ENCODE measurements around the gene NODAL.

NODAL gene

DNA sequence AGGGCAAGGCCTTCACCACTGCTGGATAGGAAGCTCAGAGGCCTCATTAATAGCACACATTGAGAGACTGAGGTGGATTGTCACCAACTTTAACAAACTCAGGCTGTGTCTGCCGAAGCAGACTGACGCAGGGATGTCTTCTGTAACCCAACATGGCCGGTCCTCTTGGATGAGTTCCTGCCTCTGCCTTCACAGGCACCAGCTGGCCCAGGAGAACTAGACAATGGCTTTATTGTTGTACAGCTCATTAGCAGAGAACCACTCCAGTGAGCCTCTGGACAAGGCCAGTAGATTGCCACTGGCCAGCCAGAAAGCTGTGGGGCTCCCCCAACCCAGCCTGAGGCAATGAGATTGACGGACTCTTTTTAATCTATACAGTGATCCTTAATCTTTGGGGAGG is 9.4 kb downstream of the NODAL start:
- TF ChIP-seq ZBTB7A (IDR thresholded peaks at IDR 0.05; ENCODE audit: low read depth) (no peak), FOXM1 (IDR thresholded peaks at IDR 0.05; ENCODE audit: borderline replicate concordance, low read depth) (no peak), CREB1 (IDR thresholded peaks at IDR 0.05; ENCODE audit: low read depth) (no peak), EP300 (IDR thresholded peaks at IDR 0.05; ENCODE audit: borderline replicate concordance) (no peak), TAF1 (IDR thresholded peaks at IDR 0.05; ENCODE audit: low read depth) (no peak), TEAD4 (IDR thresholded peaks at IDR 0.05) (no peak), TCF12 (IDR thresholded peaks at IDR 0.05; ENCODE audit: low read depth) (no peak), RAD21 (IDR thresholded peaks at IDR 0.05; ENCODE audit: low read depth) (no peak), EGR1 (IDR thresholded peaks at IDR 0.05) (no peak), YY1 (IDR thresholded peaks at IDR 0.05; ENCODE audit: low read depth) (no peak), NFIC (IDR thresholded peaks at IDR 0.05) (no peak), CEBPB (IDR thresholded peaks at IDR 0.05) (no peak)
- TF ChIP-seq, protein P1, sequence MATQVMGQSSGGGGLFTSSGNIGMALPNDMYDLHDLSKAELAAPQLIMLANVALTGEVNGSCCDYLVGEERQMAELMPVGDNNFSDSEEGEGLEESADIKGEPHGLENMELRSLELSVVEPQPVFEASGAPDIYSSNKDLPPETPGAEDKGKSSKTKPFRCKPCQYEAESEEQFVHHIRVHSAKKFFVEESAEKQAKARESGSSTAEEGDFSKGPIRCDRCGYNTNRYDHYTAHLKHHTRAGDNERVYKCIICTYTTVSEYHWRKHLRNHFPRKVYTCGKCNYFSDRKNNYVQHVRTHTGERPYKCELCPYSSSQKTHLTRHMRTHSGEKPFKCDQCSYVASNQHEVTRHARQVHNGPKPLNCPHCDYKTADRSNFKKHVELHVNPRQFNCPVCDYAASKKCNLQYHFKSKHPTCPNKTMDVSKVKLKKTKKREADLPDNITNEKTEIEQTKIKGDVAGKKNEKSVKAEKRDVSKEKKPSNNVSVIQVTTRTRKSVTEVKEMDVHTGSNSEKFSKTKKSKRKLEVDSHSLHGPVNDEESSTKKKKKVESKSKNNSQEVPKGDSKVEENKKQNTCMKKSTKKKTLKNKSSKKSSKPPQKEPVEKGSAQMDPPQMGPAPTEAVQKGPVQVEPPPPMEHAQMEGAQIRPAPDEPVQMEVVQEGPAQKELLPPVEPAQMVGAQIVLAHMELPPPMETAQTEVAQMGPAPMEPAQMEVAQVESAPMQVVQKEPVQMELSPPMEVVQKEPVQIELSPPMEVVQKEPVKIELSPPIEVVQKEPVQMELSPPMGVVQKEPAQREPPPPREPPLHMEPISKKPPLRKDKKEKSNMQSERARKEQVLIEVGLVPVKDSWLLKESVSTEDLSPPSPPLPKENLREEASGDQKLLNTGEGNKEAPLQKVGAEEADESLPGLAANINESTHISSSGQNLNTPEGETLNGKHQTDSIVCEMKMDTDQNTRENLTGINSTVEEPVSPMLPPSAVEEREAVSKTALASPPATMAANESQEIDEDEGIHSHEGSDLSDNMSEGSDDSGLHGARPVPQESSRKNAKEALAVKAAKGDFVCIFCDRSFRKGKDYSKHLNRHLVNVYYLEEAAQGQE (IDR thresholded peaks at IDR 0.05; ENCODE audit: low read depth), result no peak
- TF ChIP-seq, protein P2, sequence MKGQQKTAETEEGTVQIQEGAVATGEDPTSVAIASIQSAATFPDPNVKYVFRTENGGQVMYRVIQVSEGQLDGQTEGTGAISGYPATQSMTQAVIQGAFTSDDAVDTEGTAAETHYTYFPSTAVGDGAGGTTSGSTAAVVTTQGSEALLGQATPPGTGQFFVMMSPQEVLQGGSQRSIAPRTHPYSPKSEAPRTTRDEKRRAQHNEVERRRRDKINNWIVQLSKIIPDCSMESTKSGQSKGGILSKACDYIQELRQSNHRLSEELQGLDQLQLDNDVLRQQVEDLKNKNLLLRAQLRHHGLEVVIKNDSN (IDR thresholded peaks at IDR 0.05), result no peak
- TF ChIP-seq, protein P3, sequence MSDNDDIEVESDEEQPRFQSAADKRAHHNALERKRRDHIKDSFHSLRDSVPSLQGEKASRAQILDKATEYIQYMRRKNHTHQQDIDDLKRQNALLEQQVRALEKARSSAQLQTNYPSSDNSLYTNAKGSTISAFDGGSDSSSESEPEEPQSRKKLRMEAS (IDR thresholded peaks at IDR 0.05), result no peak

DNA sequence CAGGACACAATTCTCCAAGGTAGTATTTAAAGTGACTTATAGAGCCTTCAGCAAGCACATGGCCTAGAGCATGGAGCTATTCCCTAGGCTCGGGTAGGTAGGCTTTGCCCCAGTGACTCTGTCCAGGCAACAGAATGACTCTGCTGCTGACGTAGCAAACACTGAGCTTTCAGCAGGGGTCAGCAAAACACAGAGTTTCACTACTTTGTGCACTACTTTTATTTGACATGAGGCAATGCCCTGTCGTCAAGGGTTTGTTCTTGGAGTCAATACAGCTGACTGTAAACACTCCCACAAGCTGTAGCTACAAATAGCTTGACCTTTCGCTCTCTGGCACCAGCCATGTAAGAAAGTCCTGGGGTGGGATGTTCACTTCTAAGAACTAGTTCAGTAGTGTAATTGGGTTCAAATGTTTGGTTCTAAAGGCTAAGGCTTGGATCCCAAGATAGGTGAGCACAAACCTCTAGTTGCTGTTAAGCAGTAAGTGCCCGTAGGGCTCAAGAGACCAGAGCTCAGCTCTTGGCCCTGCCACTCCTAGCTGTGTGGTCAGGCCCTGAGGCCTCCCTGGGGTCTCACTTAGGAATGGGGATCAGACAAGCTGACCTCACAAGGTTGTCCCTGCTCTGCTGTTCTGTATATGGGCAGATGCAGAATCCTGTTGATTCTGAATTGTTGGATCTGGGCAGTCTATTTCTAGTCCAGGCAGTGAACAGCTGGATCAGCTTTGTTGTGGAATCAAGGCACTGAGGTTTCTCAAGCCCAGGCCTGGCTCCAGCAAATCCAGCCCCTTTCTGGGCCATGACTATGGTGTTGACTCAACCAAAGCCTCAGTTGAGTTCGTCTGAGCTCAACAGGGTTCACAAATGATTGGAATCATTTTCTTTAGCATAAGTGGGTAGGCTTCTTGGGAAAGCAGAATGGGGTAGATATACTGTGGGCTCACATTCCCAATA is 10.7 kb downstream of the NODAL start:
- TF ChIP-seq NFIC (IDR thresholded peaks at IDR 0.05) (no peak), TCF12 (IDR thresholded peaks at IDR 0.05; ENCODE audit: low read depth) (no peak), CEBPB (IDR thresholded peaks at IDR 0.05) (no peak)

DNA sequence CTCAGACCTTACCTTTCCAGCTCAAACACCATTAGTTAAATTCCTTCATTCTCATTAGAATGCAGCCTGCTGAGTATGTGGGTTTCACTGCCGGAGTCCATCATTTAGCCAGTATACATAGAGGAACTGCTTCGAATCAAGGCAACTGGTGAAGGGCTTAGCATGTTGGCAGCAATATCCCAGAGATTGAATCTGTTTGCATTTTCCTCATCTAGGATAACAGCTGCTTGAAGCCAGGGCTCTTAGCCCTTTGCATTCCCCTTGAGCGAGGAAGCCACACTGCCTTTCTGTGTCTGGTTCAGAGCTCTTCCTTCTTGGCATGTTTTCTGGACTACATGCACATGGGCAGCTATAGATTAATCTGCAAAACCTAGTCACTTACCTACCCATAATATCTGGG is 14.7 kb downstream of the NODAL start:
- TF ChIP-seq CEBPB (IDR thresholded peaks at IDR 0.05) (no peak), TCF12 (IDR thresholded peaks at IDR 0.05; ENCODE audit: low read depth) (no peak), EGR1 (IDR thresholded peaks at IDR 0.05) (no peak), NFIC (IDR thresholded peaks at IDR 0.05) (no peak), CREB1 (IDR thresholded peaks at IDR 0.05; ENCODE audit: low read depth) (no peak), RAD21 (IDR thresholded peaks at IDR 0.05; ENCODE audit: low read depth) (no peak), EP300 (IDR thresholded peaks at IDR 0.05; ENCODE audit: borderline replicate concordance) (no peak), YY1 (IDR thresholded peaks at IDR 0.05; ENCODE audit: low read depth) (no peak), TAF1 (IDR thresholded peaks at IDR 0.05; ENCODE audit: low read depth) (no peak), FOXM1 (IDR thresholded peaks at IDR 0.05; ENCODE audit: borderline replicate concordance, low read depth) (no peak), ZBTB7A (IDR thresholded peaks at IDR 0.05; ENCODE audit: low read depth) (no peak), TEAD4 (IDR thresholded peaks at IDR 0.05) (no peak)
- TF ChIP-seq, protein P3 (IDR thresholded peaks at IDR 0.05), result no peak
- TF ChIP-seq, protein P1 (IDR thresholded peaks at IDR 0.05; ENCODE audit: low read depth), result no peak
- TF ChIP-seq, protein P2 (IDR thresholded peaks at IDR 0.05), result no peak

DNA sequence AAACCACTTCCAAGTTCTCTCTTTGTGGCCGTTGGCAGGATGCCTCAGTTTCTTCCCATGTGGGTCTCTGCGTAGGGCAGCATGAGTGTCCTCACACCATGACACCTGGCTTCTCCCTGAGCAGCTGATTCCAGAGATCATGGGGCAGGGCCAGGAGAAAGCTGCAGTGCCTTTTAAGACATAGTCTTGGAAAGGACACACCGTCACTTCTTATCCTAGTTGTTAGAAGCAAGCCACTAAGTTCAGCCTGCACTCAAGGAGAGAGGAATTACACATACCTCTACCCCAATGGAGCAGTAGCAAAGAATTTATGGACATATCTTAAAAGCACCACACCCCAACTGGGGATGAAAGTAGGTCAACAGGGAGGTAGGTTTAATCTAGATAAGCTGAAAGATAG is 16.4 kb downstream of the NODAL start:
- TF ChIP-seq TEAD4 (IDR thresholded peaks at IDR 0.05) (no peak), RAD21 (IDR thresholded peaks at IDR 0.05; ENCODE audit: low read depth) (no peak), FOXM1 (IDR thresholded peaks at IDR 0.05; ENCODE audit: borderline replicate concordance, low read depth) (no peak), TCF12 (IDR thresholded peaks at IDR 0.05; ENCODE audit: low read depth) (no peak), EP300 (IDR thresholded peaks at IDR 0.05; ENCODE audit: borderline replicate concordance) (no peak), TAF1 (IDR thresholded peaks at IDR 0.05; ENCODE audit: low read depth) (no peak), CEBPB (IDR thresholded peaks at IDR 0.05) (no peak), EGR1 (IDR thresholded peaks at IDR 0.05) (no peak), NFIC (IDR thresholded peaks at IDR 0.05) (no peak), CREB1 (IDR thresholded peaks at IDR 0.05; ENCODE audit: low read depth) (no peak), YY1 (IDR thresholded peaks at IDR 0.05; ENCODE audit: low read depth) (no peak)
- TF ChIP-seq, protein P1 (IDR thresholded peaks at IDR 0.05; ENCODE audit: low read depth), result no peak
- TF ChIP-seq, protein P3 (IDR thresholded peaks at IDR 0.05), result no peak

Measured in Ishikawa (cell line).